ENCODE results near the gene JAGN1. TPM values are rescaled to one million over a fixed set of nuclear protein-coding genes. Genes with fewer than 3 reads are reported as not detected.

Gene JAGN1
- total and polyA plus RNA-seq, 2 experiments from 2014 or later: 61.4 to 83.5 TPM

DNA sequence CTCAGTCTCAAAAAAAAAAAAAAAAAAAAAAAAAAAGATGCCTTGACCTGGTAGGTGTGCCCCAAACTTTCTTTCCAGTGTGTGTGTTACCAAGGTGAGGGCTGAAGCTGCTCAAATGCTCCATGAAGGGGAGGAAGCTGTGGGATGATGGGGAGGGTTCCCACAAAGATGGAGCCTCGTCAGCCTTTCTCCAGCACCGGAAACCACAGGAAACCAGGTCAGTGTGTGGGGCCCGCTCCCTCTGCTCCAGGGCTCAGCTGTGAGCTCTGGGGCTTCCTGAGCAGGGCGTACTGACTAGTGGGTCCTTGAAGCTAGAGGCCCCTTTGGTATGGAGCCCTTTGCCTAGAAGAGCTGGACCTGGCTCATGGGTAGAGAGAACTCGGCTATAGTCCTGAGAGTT is 11.6 kb downstream of the JAGN1 start:
- no peaks in the 10 kb centered on the region for H3K36me3 ChIP-seq (replicated peaks; ENCODE audit: insufficient read depth, low read depth)
- H4K20me1 ChIP-seq (ENCODE audit: insufficient read depth, poor library complexity, severe bottlenecking): no peaks in the 10 kb centered on the region
- no peaks in the 10 kb centered on the region for H3K9me2 ChIP-seq (replicated peaks; ENCODE audit: insufficient read depth)
- H3K9me3 ChIP-seq (ENCODE audit: low read depth): no peaks in the 10 kb centered on the region
- TF ChIP-seq EZH2 (IDR thresholded peaks at IDR 0.05; ENCODE audit: borderline replicate concordance) (no peak), EZH2phosphoT487 (IDR thresholded peaks at IDR 0.05; ENCODE audit: low read depth, severe bottlenecking, unreplicated experiment) (no peak)
- TF ChIP-seq, protein P1, sequence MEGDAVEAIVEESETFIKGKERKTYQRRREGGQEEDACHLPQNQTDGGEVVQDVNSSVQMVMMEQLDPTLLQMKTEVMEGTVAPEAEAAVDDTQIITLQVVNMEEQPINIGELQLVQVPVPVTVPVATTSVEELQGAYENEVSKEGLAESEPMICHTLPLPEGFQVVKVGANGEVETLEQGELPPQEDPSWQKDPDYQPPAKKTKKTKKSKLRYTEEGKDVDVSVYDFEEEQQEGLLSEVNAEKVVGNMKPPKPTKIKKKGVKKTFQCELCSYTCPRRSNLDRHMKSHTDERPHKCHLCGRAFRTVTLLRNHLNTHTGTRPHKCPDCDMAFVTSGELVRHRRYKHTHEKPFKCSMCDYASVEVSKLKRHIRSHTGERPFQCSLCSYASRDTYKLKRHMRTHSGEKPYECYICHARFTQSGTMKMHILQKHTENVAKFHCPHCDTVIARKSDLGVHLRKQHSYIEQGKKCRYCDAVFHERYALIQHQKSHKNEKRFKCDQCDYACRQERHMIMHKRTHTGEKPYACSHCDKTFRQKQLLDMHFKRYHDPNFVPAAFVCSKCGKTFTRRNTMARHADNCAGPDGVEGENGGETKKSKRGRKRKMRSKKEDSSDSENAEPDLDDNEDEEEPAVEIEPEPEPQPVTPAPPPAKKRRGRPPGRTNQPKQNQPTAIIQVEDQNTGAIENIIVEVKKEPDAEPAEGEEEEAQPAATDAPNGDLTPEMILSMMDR (IDR thresholded peaks at IDR 0.05; ENCODE audit: poor library complexity): no peak
- H3K79me2 ChIP-seq: peaks cover 12% of the 10 kb centered on the region
- no peak overlapping the region for H3K4me3 ChIP-seq
- no peak overlapping the region for H2AFZ ChIP-seq
- H3K27ac ChIP-seq: peak overlapping the region; percentile 74
- H3K4me1 ChIP-seq (ENCODE audit: insufficient read depth): peaks cover 51% of the 10 kb centered on the region
- H3K4me2 ChIP-seq: peak overlapping the region; percentile 71
- WGBS (ENCODE audit: low lambda C conversion rate, missing lambda C conversion rate): 94% methylated on average over 5 of the region's 5 CpGs
- no peaks in the 10 kb centered on the region for H3K27me3 ChIP-seq
- DNase-seq (ENCODE audit: low spot score): no peak

DNA sequence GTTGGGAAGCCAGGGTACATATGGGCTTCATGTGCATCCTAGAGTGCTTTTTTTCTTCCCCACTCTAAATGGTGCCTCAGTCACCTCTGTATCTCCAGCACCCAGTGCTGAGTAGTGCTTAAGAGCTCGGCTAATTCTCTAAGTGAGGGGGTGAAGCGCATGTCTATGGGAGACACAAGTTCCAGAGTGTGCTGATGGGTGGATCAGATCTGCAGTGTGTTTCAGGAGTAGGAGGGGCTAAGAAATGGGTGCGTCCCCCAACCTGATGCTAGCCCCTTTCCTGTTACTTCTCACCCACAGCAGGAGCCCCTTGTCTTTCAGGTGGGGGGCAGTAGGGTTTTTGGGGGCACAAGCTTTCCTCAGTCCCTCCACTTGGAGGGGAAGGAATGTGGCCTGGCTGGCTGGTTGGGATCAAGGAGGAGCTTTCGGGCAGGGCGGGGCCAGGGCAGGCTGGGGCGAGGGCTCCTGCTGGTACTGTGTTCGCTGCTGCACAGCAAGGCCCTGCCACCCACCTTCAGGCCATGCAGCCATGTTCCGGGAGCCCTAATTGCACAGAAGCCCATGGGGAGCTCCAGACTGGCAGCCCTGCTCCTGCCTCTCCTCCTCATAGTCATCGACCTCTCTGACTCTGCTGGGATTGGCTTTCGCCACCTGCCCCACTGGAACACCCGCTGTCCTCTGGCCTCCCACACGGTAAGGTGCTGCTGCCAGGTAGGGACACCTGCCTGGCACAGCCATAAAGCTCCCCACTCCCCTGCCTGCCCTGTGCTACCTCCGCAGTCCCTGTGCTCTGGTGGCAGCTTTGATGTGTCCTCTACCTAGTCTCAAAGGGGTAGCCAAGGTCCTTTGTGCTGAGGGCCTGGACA is 12.2 kb downstream of the JAGN1 start, which contains the start of gene IL17RE:
TSS of gene IL17RE (plus strand) at position 477 of the 866 bp plus-strand sequence. CDS start at position 562, 85 bp downstream.
- Histone ChIP-seq H3K4me2 (peak within 1 kb of the TSS; percentile 71), H3K4me1 (ENCODE audit: insufficient read depth) (peaks cover 46% of the 10 kb centered on the region), H3K36me3 (replicated peaks; ENCODE audit: insufficient read depth, low read depth) (no peaks in the 10 kb centered on the region), H2AFZ (peak within 1 kb of the TSS; percentile 47), H3K4me3 (no peak within 1 kb of the TSS), H4K20me1 (ENCODE audit: insufficient read depth, poor library complexity, severe bottlenecking) (no peaks in the 10 kb centered on the region), H3K9me3 (ENCODE audit: low read depth) (no peaks in the 10 kb centered on the region), H3K79me2 (peaks cover 12% of the 10 kb centered on the region), H3K27me3 (no peaks in the 10 kb centered on the region), H3K27ac (peak within 1 kb of the TSS; percentile 74), H3K9me2 (replicated peaks; ENCODE audit: insufficient read depth) (no peaks in the 10 kb centered on the region)
- 58% methylated on average over 13 of the region's 13 CpGs for WGBS (ENCODE audit: low lambda C conversion rate, missing lambda C conversion rate)
- DNase-seq (ENCODE audit: low spot score): no peak
- TF ChIP-seq EZH2phosphoT487 (IDR thresholded peaks at IDR 0.05; ENCODE audit: low read depth, severe bottlenecking, unreplicated experiment): no peak
- TF ChIP-seq, protein P1 (IDR thresholded peaks at IDR 0.05; ENCODE audit: poor library complexity): no peak
- no peak for TF ChIP-seq EZH2 (IDR thresholded peaks at IDR 0.05; ENCODE audit: borderline replicate concordance)

DNA sequence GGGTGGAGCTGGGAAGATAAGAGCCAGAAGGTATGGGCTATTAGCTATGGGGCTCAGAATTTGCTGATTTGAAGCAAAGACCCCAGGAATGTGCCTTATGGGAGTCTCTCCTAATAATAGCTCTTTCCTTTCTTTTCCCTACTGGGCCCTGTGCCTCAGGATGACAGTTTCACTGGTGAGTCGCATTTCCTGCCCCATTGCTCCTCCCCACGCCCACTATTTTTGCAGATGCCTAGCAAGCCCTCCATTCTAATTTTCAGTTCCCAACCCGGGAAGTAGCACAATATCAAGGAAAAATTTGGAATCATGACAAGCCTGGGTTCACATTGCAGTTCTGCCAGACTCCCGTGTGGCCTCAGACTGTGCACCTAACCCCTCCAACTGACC is 12.8 kb downstream of the JAGN1 start:
- DNase-seq (ENCODE audit: low spot score): no peak

More for the DNA sequence above, 12.8 kb downstream of the JAGN1 start:
- H3K4me2 ChIP-seq: peak overlapping the region; percentile 71
- H3K9me3 ChIP-seq (ENCODE audit: low read depth): no peaks in the 10 kb centered on the region
- peaks cover 12% of the 10 kb centered on the region for H3K79me2 ChIP-seq
- H3K36me3 ChIP-seq (replicated peaks; ENCODE audit: insufficient read depth, low read depth): no peaks in the 10 kb centered on the region
- H3K27me3 ChIP-seq: no peaks in the 10 kb centered on the region
- peaks cover 44% of the 10 kb centered on the region for H3K4me1 ChIP-seq (ENCODE audit: insufficient read depth)
- 58% methylated on average over 4 of the region's 4 CpGs for WGBS (ENCODE audit: low lambda C conversion rate, missing lambda C conversion rate)
- TF ChIP-seq, protein P1 (IDR thresholded peaks at IDR 0.05; ENCODE audit: poor library complexity): no peak
- TF ChIP-seq EZH2 (IDR thresholded peaks at IDR 0.05; ENCODE audit: borderline replicate concordance): no peak
- no peak for TF ChIP-seq EZH2phosphoT487 (IDR thresholded peaks at IDR 0.05; ENCODE audit: low read depth, severe bottlenecking, unreplicated experiment)
- H4K20me1 ChIP-seq (ENCODE audit: insufficient read depth, poor library complexity, severe bottlenecking): no peaks in the 10 kb centered on the region
- H2AFZ ChIP-seq: peak overlapping the region; percentile 47
- H3K9me2 ChIP-seq (replicated peaks; ENCODE audit: insufficient read depth): no peaks in the 10 kb centered on the region
- H3K27ac ChIP-seq: peak overlapping the region; percentile 74
- H3K4me3 ChIP-seq: no peak overlapping the region

Data from hepatocyte (in vitro differentiated cells).